ENCODE results near the gene HMGN2. TPM values are rescaled to one million over a fixed set of nuclear protein-coding genes. Genes with fewer than 3 reads are reported as not detected.

Gene HMGN2
- total RNA-seq, 1 experiment from 2014 or later, result 414 TPM

- no peak for DNase-seq (ENCODE audit: low spot score)
- CTCF ChIA-PET, result no interaction called here
- Mint-ChIP-seq H3K4me3 (no peak overlapping the region), H3K27ac (no peak overlapping the region), H3K27me3 (ENCODE audit: low read depth) (no peaks in the 10 kb centered on the region), H3K36me3 (peaks cover 39% of the 10 kb centered on the region), H3K9me3 (no peaks in the 10 kb centered on the region), H3K4me1 (peaks cover 1% of the 10 kb centered on the region)
- no peak for ATAC-seq
- TF ChIP-seq IRF2 (CRISPR knock-in tag; IDR thresholded peaks at IDR 0.05; ENCODE audit: borderline replicate concordance, low read depth) (no peak), ZNF423 (CRISPR knock-in tag; IDR thresholded peaks at IDR 0.05) (no peak), OVOL2 (CRISPR knock-in tag; IDR thresholded peaks at IDR 0.05; ENCODE audit: borderline replicate concordance) (no peak), ZNF219 (CRISPR knock-in tag; IDR thresholded peaks at IDR 0.05; ENCODE audit: borderline replicate concordance) (no peak), AFF4 (CRISPR knock-in tag; IDR thresholded peaks at IDR 0.05; ENCODE audit: borderline replicate concordance) (no peak), ELF4 (CRISPR knock-in tag; IDR thresholded peaks at IDR 0.05; ENCODE audit: low read depth) (no peak), GABPB1 (CRISPR knock-in tag; IDR thresholded peaks at IDR 0.05) (no peak), TCF7 (CRISPR knock-in tag; IDR thresholded peaks at IDR 0.05; ENCODE audit: low read depth) (no peak), ZNF121 (CRISPR knock-in tag; IDR thresholded peaks at IDR 0.05) (no peak), E2F4 (CRISPR knock-in tag; IDR thresholded peaks at IDR 0.05; ENCODE audit: borderline replicate concordance, low read depth) (no peak), PRDM15 (CRISPR knock-in tag; IDR thresholded peaks at IDR 0.05) (no peak)
- TF ChIP-seq, protein P1, sequence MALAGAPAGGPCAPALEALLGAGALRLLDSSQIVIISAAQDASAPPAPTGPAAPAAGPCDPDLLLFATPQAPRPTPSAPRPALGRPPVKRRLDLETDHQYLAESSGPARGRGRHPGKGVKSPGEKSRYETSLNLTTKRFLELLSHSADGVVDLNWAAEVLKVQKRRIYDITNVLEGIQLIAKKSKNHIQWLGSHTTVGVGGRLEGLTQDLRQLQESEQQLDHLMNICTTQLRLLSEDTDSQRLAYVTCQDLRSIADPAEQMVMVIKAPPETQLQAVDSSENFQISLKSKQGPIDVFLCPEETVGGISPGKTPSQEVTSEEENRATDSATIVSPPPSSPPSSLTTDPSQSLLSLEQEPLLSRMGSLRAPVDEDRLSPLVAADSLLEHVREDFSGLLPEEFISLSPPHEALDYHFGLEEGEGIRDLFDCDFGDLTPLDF (CRISPR knock-in tag; IDR thresholded peaks at IDR 0.05), result no peak
- POLR2A ChIA-PET, result no interaction called here
Observed at GRCh38 chr1:26452459-26453183, 19.6 kb upstream of the HMGN2 start.

GRCh38 chr1:26459148-26459547 lies 13.1 kb upstream of the HMGN2 start:
- POLR2A ChIA-PET, result no interaction called here
- DNase-seq (ENCODE audit: low spot score) (no peak), ATAC-seq (no peak)
- Mint-ChIP-seq H3K27ac (no peak overlapping the region), H3K27me3 (ENCODE audit: low read depth) (no peaks in the 10 kb centered on the region), H3K4me1 (no peaks in the 10 kb centered on the region), H3K9me3 (no peaks in the 10 kb centered on the region), H3K36me3 (peaks cover 44% of the 10 kb centered on the region), H3K4me3 (no peak overlapping the region)
- CTCF ChIA-PET, result interaction anchor here (2.0 kb wide), 1 partner anchor 11 kb away, joined by 6 read pairs; no protein-coding TSS in a partner anchor
- TF ChIP-seq GRHL2 (CRISPR knock-in tag; IDR thresholded peaks at IDR 0.05; ENCODE audit: insufficient replicate concordance, severe bottlenecking), result no peak
- no peak for TF ChIP-seq MAX (CRISPR knock-in tag; IDR thresholded peaks at IDR 0.05)
- TF ChIP-seq, protein P2, sequence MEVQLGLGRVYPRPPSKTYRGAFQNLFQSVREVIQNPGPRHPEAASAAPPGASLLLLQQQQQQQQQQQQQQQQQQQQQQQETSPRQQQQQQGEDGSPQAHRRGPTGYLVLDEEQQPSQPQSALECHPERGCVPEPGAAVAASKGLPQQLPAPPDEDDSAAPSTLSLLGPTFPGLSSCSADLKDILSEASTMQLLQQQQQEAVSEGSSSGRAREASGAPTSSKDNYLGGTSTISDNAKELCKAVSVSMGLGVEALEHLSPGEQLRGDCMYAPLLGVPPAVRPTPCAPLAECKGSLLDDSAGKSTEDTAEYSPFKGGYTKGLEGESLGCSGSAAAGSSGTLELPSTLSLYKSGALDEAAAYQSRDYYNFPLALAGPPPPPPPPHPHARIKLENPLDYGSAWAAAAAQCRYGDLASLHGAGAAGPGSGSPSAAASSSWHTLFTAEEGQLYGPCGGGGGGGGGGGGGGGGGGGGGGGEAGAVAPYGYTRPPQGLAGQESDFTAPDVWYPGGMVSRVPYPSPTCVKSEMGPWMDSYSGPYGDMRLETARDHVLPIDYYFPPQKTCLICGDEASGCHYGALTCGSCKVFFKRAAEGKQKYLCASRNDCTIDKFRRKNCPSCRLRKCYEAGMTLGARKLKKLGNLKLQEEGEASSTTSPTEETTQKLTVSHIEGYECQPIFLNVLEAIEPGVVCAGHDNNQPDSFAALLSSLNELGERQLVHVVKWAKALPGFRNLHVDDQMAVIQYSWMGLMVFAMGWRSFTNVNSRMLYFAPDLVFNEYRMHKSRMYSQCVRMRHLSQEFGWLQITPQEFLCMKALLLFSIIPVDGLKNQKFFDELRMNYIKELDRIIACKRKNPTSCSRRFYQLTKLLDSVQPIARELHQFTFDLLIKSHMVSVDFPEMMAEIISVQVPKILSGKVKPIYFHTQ (CRISPR knock-in tag; IDR thresholded peaks at IDR 0.05), result no peak
- no peak for TF ChIP-seq TEAD1 (CRISPR knock-in tag; IDR thresholded peaks at IDR 0.05)
- TF ChIP-seq IRF2 (CRISPR knock-in tag; IDR thresholded peaks at IDR 0.05; ENCODE audit: borderline replicate concordance, low read depth), result no peak
- TF ChIP-seq, protein P3, sequence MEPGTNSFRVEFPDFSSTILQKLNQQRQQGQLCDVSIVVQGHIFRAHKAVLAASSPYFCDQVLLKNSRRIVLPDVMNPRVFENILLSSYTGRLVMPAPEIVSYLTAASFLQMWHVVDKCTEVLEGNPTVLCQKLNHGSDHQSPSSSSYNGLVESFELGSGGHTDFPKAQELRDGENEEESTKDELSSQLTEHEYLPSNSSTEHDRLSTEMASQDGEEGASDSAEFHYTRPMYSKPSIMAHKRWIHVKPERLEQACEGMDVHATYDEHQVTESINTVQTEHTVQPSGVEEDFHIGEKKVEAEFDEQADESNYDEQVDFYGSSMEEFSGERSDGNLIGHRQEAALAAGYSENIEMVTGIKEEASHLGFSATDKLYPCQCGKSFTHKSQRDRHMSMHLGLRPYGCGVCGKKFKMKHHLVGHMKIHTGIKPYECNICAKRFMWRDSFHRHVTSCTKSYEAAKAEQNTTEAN (CRISPR knock-in tag; IDR thresholded peaks at IDR 0.05), result no peak
- no peak for TF ChIP-seq USF1 (CRISPR knock-in tag; IDR thresholded peaks at IDR 0.05)
- TF ChIP-seq GTF2I (CRISPR knock-in tag; conservative IDR thresholded peaks at IDR 0.05), result no peak

Measured in WTC11 (cell line).